Fibroblast of pulmonary artery (primary cell): ENCODE measurements around the gene HES6.

Source experiments
- DNase-seq: peaks from one replicate; pipeline ENCODE4 v3.0.0-alpha.2; 2010; ENCODE audit warnings: low read depth
- H3K4me3 ChIP-seq: replicated peaks from 2 replicates; pipeline ENCODE4 v1.5.1; 2011; ENCODE audit warnings: low read depth, mild to moderate bottlenecking, control low read depth, low read length, moderate library complexity
- CTCF ChIP-seq: IDR thresholded peaks from 2 replicates; pipeline ENCODE4 v1.5.1; 2011; ENCODE audit warnings: mild to moderate bottlenecking, control low read depth, low read length, inconsistent platforms; ENCODE audit errors: missing control alignments

Gene HES6

GRCh38 chr2:238238766-238239542 lies 884 bp downstream of the HES6 start:
- TF ChIP-seq CTCF = no peak
- DNase-seq = no peak
- no peak overlapping the region for H3K4me3 ChIP-seq

DNA sequence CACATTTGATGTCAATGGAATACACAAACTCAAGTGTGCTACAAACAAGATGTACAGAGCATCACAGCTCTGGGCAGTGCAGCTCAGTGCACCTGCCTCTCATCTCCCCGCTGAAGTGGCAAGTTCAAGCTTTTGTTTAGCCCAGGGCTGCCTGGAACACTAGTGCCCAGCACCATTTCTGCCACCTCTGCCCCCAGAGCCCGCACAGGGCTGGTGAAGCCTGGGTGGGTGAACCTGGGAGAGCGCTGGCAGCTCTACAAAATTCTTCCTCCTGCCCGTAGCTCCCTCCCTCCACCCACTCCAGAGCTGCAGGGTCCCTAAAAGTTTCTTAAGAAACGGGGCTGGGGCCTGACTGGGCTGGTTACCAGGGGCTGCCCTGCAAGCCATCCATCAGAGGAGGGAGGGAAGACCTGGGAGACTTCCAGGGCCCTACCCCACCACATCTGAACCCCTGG lies 1.5 kb downstream of the HES6 start:
- TF ChIP-seq CTCF = no peak
- DNase-seq = no peak
- no peak overlapping the region for H3K4me3 ChIP-seq

DNA sequence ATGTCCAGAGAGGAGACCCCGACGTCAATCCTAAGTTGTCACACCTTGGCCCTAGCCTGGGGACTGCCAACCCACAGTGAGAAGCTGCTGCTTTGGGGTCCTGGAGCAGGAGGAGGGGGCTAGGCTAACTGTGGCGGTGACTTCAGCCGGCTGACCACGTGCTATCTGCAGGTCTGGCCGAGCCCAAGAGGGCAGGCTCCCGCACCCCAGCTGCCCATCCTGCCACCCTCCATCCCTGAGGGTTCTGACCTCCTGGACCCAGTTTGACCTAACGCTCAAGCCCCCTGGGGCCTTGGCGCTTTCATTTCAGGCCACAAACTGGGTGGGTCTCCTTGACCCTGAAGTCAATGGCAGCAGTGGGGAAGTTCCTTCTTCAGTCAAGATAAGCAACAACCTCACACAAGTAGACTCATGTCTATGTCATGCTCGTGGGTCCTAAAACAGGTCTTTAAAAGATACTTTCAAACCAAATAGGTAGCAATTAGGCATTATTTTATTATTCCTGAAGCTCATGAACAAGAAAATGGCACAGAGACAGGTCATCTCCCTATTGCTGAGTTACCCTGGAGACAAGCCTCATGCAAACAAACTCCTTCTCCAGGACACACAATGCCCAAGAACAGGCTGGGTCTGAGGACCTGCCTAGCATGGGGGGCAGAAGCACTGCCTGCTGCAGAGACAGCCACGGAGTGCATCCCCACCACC lies 2.3 kb downstream of the HES6 start:
- H3K4me3 ChIP-seq = no peak overlapping the region
- DNase-seq = no peak
- TF ChIP-seq CTCF = no peak

DNA sequence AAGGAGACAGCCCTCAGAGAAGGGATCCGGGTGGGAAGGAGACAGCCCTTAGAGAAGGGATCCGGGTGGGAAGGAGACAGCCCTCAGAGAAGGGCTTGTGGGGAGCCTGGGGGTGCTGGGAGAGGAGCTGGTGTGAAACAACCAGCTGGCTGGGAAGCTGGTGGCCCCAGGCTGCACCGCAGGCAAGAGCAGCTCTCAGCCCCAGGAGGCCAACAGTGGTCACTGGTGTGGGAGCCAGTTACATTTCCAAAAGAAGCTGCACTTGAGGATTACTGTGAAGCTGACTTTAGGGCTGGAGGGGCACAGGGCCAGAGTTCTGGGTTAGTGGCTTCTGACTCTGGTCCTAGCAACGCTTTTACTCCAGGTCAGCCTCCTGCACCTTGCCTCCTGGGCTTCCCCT lies 3.3 kb downstream of the HES6 start:
- TF ChIP-seq CTCF = no peak
- H3K4me3 ChIP-seq = no peak overlapping the region
- no peak for DNase-seq

DNA sequence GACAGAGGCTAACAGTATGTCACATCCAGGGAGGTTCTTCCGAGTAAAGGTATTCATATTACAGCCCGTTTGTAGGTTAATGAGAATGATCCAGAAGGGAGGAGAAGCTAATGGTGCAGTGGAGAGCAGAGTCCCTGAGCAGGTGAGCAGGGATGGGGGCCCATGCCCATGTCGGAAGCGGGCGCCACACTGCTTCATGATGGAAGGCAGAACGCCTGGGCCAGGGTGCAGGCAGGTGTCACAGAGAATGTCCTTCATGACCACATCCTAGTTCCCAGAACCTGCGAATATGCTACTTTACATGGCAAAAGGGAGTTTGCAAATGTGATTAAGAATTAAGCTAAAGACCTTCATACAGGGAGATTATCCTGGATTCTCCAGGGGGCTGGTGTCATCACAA lies 4.0 kb downstream of the HES6 start:
- no peak for TF ChIP-seq CTCF
- no peak overlapping the region for H3K4me3 ChIP-seq
- no peak for DNase-seq

DNA sequence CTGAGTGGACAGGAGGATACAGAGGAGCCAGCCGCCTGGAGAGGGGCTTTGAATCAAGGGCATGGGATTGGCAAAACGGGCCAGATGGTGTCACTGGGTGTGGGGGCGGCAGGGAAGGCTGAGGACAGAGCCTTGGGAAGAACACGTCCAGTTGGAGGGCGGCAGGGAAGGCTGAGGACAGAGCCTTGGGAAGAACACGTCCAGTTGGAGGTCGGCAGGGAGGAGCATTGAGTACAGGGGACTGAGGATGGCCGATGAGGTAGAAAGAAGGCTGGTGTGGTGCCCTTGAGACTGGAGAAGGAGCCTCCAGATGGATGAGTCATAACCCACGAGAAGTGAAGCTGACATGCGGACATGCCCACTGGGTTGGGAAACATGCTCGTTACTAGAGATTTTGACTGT lies 4.5 kb downstream of the HES6 start:
- peak; percentile 44 for DNase-seq
- TF ChIP-seq CTCF = no peak
- no peak overlapping the region for H3K4me3 ChIP-seq

- DNase-seq = no peak
- no peak for TF ChIP-seq CTCF
- no peak overlapping the region for H3K4me3 ChIP-seq
Observed at GRCh38 chr2:238233625-238234024, 6.2 kb downstream of the HES6 start.
